ENCODE data around the gene INS.

Gene INS

DNA sequence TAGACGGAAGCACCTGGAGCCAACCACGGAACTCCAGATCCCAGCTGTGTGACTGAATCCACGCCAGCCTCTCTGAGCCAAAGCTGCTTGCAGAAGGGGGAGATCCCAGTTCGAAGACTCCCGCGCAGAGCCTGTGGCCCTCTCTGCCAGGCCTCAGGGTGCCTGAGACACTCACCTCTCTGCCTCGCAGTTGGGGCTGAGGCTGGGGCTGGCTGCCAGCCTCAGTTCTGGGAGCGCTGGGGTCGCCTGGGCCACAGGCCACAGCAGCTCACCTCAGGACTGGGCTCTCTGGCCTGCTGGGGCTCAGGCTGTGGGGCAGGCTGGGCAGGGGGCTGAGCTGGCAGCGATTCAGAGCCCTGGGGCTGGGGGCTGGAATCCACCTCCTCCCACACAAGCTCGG, 13.6 kb downstream of the INS start:
- no peak for DNase-seq (ENCODE audit: low read depth in 1 of 2, low spot score in 1 of 2)

DNA sequence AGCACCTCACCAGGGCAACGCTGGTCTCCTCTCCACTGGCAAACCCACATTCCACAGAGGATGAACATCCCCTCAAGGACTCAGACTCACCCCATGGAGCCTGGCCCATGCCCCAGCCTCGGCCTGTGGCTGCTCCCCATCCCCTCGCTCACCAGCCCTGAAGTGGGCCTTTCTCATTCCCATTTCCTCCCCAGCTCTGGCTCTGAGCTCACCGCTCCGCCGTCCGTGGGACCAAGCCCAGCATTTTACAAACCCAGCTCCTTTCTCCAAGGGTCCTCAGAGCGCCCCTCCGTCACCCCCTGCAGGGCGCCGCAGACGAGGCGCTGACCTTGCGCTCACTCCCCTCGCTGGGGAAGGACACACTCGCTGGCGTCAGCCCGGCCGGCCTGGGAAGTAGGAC, 15.0 kb downstream of the INS start:
- DNase-seq (ENCODE audit: low read depth in 1 of 2, low spot score in 1 of 2): no peak

DNA sequence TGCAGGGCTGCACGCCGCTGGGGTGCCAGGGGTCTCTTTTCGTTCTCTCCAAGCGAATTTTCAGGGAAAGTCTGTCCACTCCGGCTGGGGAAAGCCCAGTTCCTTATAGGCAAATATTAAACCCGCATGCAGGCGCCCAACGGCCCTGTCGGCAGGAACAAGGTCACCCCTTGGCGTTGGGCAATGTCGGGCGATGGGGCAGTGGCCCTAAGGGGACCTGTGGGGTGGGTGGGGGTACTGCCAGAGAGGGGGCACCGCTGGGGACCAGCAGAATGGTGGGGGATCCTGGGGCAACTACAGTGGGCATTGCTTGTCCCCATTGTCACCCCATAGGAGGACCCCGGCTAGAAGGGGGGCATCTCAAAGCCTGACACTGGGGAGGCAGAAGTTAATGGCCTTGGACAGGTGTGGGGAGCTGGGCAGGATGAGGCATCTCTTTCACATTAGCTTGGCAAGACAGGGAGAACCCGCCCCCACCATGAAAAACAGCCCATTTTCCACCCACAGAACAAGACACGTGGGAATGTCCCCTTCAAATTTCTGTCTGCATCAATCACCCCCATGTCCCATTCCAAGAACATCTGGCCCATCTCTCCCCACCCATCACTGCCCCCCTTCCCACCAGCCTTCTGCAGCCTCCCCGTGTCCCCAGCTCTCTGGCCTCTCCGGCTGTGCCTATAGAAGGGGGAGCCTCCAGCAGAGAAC, 16.3 kb downstream of the INS start:
- no peak for DNase-seq (ENCODE audit: low read depth in 1 of 2, low spot score in 1 of 2)

DNA sequence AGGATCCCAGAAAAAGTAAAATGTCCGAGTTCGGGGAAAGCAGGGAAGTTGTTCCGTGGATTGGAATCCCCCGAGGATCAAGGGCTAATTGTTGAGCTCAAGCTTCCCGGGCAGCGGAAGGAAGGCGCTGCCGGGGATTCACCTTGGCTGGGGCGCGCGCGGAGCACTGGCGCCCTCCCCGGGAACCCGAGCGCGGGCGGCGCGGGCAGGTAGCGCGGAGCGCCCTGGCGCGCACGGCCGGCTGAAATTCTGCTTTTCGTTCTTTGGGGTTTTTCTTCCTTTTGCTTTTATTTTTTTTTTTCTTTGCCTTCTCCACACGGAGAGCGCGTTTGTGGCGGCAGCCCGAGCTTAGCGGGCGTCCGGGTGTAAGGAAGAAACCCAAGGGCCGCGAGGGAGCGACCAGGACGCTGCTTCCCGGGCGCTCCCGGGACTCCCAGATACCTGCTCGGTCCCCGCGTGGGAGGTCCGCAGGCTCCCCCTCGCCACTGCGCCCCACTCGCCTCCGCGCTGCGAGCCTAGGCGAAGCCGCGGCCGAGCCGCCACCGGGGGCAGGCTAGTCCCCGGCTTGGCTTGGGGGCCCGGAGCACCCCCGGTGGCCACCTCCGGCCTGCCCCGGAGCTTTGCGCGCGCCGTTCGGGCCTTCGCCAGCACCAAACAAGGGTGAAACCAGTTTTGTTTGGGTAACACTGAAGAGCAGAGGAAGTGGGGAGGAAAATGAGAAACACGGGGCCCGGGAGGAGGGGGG, 17.0 kb downstream of the INS start:
- DNase-seq (ENCODE audit: low read depth in 1 of 2, low spot score in 1 of 2): no peak

DNA sequence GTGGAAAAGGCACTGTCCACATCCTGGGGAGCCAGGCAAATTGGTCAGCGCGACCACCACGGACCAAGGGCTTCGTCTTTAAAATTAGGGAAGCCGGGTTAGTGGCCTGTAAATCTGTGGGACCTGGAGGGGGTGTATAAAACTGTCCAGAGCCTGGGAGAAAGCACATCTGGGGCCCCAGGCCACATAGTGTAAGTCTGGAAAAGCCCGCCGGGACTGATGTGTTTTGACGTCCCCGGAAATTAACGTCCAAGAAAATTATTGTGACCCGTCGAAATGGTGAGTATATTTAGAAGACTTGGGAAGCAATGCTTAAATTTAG, 17.6 kb downstream of the INS start:
- DNase-seq (ENCODE audit: low read depth in 1 of 2, low spot score in 1 of 2): no peak

DNA sequence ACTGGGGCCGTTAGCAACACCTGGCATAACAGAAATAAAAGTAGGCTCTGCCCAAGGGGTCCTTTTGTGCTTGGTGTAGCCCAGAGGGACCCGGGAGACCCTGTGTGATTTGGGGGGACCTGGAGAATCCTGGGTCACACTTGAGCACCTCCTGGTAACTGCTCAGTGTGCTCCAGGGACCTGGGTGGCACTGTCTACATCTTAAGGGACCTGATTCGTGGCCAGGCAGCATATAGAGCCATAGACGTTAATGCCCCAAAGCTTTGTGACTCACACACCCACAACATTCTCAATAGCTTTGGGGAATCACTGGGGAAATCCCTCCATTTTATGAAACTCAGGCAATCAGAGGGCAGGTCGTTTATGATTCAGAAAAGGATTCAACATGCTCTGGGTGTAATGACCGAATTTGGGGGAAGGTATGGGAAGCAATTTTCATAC, 18.2 kb downstream of the INS start:
- DNase-seq (ENCODE audit: low read depth in 1 of 2, low spot score in 1 of 2): no peak

DNA sequence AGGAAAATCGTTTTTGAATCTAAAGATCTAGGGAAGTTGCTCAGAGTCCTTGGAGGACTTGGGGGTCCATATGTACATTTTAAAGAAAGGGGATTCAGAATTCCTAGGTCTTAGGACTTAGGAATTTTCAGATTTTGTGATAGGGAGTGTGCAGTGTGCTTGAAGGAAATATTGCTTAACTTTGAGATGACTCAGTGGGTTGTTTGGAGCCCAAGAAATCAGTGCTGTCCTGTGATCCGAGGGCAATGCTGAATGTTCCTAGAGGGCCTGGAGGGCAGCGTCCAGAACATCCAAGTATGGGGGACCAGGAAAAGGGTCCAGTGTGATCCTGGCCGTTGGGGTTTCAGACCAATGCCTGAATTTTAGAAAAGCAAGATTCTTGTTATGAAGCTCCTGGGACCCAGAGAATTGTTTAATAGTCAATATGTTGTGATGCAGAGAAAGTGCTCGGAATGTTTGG, 18.7 kb downstream of the INS start:
- no peak for DNase-seq (ENCODE audit: low read depth in 1 of 2, low spot score in 1 of 2)

DNA sequence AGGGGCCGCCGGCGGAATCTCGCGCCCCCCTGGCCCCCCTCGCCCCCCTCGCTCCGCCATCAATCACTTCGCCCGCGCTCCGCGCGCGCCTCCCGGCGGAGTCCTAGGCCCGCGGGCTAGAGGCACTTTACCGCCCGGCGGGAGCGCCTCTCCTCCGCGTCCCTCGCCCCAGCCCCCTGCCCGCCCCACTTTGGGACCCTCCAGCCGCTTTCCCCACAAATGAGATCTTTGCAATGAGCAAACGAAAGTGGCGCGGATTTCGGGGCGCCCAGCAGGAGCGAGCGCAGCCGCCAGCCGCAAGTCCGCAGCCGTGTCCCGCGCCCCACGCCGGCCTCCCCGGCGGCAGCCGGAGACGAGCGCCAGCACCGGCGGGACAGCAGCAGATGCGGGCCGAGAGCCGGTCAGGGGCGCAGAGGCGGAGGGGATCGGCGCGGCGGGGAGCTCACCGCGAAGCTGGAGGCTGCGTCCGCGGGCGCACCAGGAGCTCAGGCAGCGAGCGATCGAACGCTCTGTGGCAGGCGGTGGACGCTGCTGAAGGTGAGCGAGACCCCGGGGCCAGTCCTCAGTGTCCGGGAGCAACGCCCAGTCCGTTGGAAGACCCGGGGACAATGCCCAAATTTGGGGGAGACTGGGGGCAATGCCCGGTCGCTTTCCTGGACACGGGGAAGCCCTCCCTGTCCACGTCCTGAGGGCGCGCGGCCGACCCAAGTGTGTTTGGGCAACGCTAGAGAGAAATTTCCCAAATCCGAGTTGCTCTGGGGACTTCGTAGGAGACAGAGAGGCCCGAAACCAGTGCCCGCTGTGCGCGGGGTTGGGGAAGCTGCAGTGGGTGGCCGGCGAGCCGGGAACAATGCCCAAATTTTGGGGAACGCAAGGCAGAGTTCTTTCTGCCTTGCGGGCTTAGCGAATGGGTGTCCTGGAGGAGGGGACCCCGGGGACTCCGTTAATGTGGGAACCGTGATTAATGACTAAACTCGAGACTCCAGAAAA, 20.3 kb downstream of the INS start:
- DNase-seq (ENCODE audit: low read depth in 1 of 2, low spot score in 1 of 2): no peak

DNA sequence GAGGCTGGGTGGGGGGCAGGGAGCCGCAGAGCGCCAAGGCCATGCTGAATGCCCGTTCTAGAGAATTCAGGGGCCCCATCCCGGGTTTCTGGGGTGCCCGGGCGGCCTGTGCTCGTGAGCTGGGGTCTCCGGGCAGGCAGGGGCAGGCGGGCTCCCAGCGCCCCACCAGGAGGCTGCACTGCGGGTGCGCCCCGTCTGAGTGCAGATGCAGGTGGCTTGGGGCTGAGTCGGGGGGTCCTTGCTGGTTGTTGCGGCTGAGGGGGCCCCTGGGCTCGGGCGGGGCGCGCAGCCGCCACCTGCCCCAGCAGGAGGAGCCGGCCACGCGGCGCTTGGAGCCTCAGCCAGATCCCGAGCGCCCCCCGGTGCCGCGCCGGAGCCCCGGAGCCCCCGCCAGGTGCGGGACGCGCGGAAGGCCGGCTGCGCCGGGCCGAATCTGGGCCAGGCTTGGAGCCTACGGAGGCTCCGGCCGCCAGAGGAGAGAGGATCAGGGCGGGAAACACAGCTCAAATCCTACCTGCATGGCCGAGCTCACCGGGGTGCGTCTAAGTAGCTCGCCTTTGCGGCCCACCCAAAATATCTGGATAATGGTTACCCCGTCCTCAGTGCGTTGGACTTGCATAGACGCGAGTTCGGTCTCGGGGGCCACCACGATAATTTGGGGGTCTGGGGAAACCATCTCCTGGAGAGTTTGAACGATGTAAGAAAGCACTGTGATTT, 21.2 kb downstream of the INS start:
- DNase-seq (ENCODE audit: low read depth in 1 of 2, low spot score in 1 of 2): no peak

DNA sequence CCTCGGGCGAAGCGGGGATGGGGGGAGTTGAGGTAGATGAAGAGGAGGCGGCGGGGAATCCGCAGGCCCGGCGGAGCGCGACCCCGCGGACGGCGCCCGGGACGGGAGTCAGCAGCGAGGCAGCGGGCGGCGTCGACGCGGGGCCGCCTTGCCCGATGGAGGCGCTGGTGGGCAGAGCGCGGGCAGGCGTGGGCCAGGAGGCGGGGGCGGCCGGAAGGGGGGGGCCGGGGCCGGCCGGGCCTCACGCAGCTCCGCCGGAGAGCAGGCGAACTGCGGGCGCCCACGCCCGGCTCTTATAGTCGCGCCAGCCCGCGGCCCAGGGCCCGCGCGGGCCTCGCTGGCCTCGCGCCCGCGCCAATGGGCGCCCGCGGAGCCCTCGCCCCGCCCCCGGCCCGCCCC, 21.9 kb downstream of the INS start, which contains the start of gene IGF2:
IGF2 (minus strand) TSS at position 267 of the 399 bp plus-strand sequence. CDS start 3,866 bp downstream, outside the sequence.
- DNase-seq (ENCODE audit: low read depth in 1 of 2, low spot score in 1 of 2): no peak

DNA sequence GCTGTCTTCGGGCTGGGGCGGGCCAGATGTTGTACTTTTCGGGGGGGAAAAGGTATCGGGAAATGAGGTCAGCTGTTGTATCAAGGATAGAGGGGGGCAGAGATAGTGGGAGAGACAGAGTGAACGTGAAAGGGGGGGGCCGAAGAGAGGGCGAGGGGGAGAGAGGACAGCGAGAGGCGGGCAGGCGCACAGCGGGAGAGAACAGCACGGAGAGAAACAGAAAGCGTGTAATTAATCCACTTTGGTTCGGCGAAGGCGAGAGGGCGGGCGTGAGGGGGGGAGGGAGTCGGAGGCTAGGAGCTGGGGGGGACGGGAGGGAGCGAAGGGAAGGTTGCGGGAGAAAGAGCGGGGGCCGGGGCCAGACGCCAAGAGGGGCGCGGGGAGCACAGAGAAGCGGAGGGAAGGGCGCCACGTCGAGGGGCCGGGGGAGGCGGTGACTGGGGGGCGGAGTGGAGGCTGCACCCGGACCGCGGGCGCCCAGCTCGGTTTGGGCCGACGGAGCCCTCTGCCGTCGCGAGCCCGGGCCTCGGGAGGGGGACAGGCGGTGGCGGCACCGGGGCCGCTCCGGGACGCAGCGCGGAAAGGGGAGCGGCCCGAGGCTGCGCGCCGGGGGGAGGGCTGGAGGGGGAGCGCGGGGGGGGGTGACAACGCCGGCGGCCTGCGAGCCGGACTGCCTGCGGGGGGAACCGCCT, 22.4 kb downstream of the INS start:
- DNase-seq (ENCODE audit: low read depth in 1 of 2, low spot score in 1 of 2): no peak

DNA sequence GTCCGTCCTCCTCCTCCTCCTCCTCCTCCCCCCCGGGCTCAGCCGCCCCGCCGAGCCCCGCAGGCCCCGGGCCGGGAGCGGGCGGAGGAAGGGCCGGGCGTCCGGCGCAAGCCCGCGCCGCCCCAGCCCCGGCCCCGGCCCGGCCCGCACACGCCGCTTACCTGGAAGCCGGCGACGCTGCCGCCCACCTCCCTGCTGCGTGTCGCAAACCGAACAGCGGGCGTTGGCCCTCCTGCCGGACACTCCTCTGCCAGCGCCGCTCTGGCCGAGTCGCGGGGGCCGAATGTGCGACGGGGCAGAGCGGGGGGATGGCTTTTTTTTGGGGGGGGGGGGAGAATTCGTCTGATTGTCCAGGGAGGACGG, 23.0 kb downstream of the INS start:
- DNase-seq (ENCODE audit: low read depth in 1 of 2, low spot score in 1 of 2): no peak

DNA sequence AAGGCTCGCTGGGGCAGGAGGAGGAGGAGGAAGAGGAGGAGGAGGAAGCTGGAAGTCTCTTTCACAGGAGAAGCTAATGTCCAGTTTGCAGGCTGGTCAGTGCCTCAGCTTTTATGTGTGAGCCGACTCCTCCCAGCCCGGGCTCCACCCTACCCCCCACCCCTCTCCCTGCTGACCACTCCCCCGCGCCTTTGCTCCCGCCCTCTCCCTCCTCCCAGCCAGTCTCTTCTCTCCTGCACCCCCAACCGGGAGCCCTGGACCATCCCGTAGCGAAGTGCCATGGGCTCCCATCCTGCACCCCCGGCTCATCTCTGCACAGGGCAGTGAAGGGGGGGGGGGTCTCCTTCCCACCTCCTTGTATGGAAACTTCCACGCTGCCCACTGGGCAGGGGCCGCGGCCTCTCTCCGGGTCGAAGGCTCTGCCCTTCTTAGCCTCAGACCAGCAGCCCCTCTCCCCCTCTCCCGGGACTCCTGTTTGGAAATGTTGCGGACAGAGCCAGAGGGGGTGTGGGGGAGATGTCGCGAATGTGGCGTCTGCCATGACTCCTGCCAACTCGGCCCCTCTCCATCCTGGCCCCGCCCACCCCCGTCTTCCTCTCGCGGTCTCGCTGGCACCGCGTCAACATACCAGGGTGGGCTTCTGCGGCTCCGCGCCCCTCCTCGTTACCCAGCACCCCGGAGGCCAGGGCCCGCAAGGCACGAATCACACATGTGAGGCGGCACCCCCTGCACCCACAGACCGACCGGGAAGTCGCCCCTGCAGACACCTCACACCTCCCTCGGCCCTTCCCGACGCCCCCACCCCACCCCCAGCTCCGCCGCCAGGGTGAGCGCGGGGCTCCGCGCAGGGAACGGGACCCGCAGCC, 23.6 kb downstream of the INS start:
- no peak for DNase-seq (ENCODE audit: low read depth in 1 of 2, low spot score in 1 of 2)

DNA sequence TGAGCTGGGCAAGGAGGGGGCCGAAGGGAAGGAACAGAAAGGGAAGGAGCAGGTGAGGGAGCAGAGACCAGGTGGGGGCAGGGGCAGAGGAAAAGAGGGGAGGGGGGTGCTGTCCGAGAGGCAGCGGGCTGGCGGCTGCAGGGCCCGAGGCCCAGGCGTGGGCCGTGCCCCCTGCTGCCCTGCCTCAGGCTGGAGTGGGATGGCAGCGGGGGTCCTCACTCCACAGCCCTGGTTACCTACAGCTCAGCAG, 24.1 kb downstream of the INS start:
- no peak for DNase-seq (ENCODE audit: low read depth in 1 of 2, low spot score in 1 of 2)

DNA sequence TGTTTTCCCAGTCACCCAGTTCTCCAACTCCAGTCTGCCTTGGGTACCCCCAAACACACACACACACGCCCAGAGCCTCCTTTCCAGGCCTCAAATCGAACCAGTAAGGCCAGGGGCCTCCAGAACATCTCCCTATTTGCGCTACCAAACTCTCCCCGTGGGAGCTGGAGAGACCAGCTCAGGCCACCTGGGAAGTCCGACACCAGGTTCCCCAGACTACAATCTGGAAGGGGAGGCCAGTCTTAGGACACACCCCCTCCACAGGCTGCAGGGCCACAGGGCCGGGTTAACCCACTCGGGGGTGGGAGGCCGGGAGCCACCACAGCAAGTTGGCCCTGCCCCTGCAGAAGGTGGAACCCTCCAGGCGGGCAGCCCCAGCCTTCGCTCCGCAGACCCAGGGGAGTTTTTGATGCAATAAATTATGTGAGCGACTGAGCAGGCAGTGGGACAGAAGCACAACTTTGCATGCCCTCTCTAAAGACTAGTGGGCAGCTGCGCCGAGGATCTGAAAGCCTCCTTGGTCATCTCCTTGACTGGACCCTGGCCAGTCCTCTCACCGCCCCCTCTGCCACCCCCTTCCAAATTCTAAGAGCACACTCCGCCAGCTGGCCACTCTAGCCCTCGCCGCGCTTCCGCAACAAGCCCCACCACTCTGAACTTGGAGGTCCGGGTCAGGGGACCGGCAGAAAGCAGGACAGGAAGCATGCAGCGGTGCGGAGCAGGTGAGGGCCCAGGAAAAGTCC, 24.6 kb downstream of the INS start:
- DNase-seq (ENCODE audit: low read depth in 1 of 2, low spot score in 1 of 2): no peak

DNA sequence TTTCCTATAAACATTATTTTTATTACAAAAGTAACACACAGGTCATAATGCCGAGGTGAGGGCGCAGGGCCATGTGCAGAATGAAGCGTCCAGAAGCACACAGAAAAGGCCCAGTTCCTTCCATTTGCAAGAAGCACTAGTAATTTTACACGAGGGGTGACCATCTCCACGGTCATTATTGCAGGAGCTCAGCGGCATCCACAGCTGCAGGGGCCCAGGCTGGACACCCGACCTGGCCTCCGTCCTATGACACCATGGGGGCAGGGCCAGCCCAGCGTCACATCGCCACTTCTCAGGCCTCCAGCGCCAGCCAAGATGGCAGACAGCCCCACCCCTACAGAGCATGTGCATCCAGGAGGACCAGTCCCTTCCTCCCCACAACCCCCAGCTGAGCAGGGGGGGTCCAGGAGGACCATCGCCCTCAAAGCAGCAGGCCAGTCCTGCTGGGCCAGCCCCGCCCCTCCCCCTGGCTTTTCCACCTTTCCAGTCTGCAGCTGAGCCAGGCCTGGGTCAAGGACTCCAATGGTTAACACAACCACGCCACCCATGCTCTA, 25.3 kb downstream of the INS start:
- no peak for DNase-seq (ENCODE audit: low read depth in 1 of 2, low spot score in 1 of 2)

DNA sequence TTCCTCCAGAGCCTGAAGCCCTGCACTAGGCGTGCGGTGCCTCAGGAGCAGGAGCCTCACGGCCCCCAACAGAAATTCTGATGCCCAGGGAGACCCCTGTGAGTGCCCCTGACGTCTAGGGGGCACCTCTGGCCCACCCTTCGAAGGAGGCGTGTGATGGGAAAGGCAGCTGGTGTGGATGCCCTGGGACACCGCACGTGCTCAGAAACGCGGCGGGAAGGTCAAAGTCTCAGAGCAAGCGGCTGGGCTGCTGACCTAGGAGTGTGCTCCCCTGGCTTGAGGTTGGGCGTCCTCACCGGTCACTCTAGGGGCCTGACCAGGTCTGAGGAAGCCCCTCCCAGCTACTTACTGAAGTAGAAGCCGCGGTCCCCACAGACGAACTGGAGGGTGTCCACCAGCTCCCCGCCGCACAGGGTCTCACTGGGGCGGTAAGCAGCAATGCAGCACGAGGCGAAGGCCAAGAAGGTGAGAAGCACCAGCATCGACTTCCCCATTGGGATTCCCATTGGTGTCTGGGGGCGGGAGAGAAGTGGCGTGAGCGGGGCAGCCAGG, 25.9 kb downstream of the INS start:
- no peak for DNase-seq (ENCODE audit: low read depth in 1 of 2, low spot score in 1 of 2)
